Germinal center (tissue), 1 donor: Measurements from ENCODE around the gene FUT3.
"Not testable (repeated sequence)": the region's sequence is repeated elsewhere in the genome, so short reads cannot be mapped to it uniquely, and the experiment has no call there.

ENCODE experiments used
- DNase-seq: peaks from one replicate; pipeline ENCODE4 v3.0.0; 2012; ENCODE audit warnings: mixed read lengths, low spot score

Gene FUT3

GRCh38 chr19:5882421-5882968 is 31.2 kb upstream of the FUT3 start:
- DNase-seq, result no peak

- no peak for DNase-seq
Observed at GRCh38 chr19:5881543-5882299, 30.5 kb upstream of the FUT3 start.

GRCh38 chr19:5880604-5881078 is 29.4 kb upstream of the FUT3 start:
- no peak for DNase-seq

- DNase-seq, result no peak
Observed at GRCh38 chr19:5880196-5880595, 28.9 kb upstream of the FUT3 start.

- DNase-seq, result no peak
Observed at GRCh38 chr19:5877882-5878281, 26.6 kb upstream of the FUT3 start.

GRCh38 chr19:5877427-5877826 is 26.2 kb upstream of the FUT3 start:
- DNase-seq, result no peak

GRCh38 chr19:5874496-5874895 is 23.2 kb upstream of the FUT3 start:
- not testable (repeated sequence) for DNase-seq

- DNase-seq, result no peak
Observed at GRCh38 chr19:5873617-5874199, 22.5 kb upstream of the FUT3 start.

GRCh38 chr19:5870986-5871394 is 19.7 kb upstream of the FUT3 start:
- DNase-seq, result no peak

GRCh38 chr19:5867201-5868136 is 16.2 kb upstream of the FUT3 start:
- no peak for DNase-seq

- DNase-seq, result no peak
Observed at GRCh38 chr19:5865772-5866171, 14.5 kb upstream of the FUT3 start.

GRCh38 chr19:5864725-5865486 is 13.7 kb upstream of the FUT3 start:
- peak; percentile 27 for DNase-seq

GRCh38 chr19:5864013-5864720 is 12.9 kb upstream of the FUT3 start:
- no peak for DNase-seq

GRCh38 chr19:5863030-5863665 is 11.9 kb upstream of the FUT3 start:
- DNase-seq, result no peak

GRCh38 chr19:5857203-5858081 is 6.2 kb upstream of the FUT3 start:
- no peak for DNase-seq

GRCh38 chr19:5855151-5855550 is 3.9 kb upstream of the FUT3 start:
- DNase-seq, result not testable (repeated sequence)

GRCh38 chr19:5854121-5854520 is 2.9 kb upstream of the FUT3 start:
- DNase-seq, result not testable (repeated sequence)

- no peak for DNase-seq
Observed at GRCh38 chr19:5850743-5851293, 431 bp downstream of the FUT3 start.

GRCh38 chr19:5850189-5850588 is 1.1 kb downstream of the FUT3 start:
- no peak for DNase-seq
